ENCODE measurements around the gene DDIT4L.

Gene DDIT4L

DNA sequence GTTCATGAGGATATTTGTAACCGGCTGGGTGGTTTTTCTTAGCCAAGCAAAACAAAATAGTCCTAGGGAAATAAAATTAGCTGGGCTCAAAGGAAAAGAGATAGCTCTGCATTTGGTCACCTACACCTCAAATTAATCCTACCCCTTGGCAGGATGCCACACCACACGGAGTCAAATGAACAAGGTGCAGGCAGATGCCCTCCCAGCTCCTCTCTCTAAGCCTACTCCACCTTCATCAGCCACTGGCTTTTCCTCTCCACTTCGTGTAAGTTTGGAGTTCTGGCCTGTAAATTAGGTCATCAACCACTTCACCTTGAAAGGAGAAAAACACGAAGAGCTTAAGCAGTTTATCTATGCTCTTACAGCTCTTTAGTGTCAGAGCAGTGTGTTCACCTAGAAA is 1.4 kb downstream of the DDIT4L start:
- no peak for DNase-seq (ENCODE audit: low read depth)
- H3K4me3 ChIP-seq (ENCODE audit: low read length), result peak overlapping the region; percentile 81

DNA sequence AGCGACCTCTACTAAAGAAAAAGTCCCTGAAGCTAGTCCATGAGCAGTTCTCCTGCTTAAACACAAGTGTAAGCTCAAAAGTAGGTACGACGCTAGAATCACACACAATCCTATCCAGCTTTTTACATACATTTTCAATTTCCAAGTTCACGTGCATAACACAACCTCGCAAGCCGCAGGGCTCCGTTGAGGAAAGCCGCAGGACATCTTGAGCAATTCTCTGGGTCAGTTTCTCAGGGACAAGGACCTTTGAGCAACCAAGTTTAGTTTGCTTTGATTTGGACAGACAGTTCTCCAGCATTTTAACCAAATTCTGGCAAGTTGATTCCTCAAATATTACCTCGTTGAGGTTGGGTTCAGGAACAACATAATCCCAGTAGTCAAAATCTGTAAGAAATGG is 2.5 kb downstream of the DDIT4L start:
- no peak for DNase-seq (ENCODE audit: low read depth)
- H3K9me3 ChIP-seq (ENCODE audit: control insufficient read depth, low read length), result no peaks in the 10 kb centered on the region
- H3K4me3 ChIP-seq (ENCODE audit: low read length), result no peak overlapping the region
- H3K9ac ChIP-seq (ENCODE audit: low read length), result no peak overlapping the region
- no peaks in the 10 kb centered on the region for H3K27me3 ChIP-seq (replicated peaks; ENCODE audit: control insufficient read depth, insufficient read depth, low read length)
- H3K4me1 ChIP-seq (ENCODE audit: control insufficient read depth, insufficient read depth, low read length), result peaks cover 24% of the 10 kb centered on the region
- H3K36me3 ChIP-seq (ENCODE audit: control insufficient read depth, insufficient read depth, low read length, severe bottlenecking), result peaks cover 6% of the 10 kb centered on the region

More for the DNA sequence above, 1.4 kb downstream of the DDIT4L start:
- Histone ChIP-seq H3K27me3 (replicated peaks; ENCODE audit: control insufficient read depth, insufficient read depth, low read length) (no peaks in the 10 kb centered on the region), H3K9me3 (ENCODE audit: control insufficient read depth, low read length) (no peaks in the 10 kb centered on the region), H3K4me1 (ENCODE audit: control insufficient read depth, insufficient read depth, low read length) (peaks cover 24% of the 10 kb centered on the region), H3K36me3 (ENCODE audit: control insufficient read depth, insufficient read depth, low read length, severe bottlenecking) (peaks cover 6% of the 10 kb centered on the region), H3K9ac (ENCODE audit: low read length) (peak overlapping the region; percentile 79)

DNA sequence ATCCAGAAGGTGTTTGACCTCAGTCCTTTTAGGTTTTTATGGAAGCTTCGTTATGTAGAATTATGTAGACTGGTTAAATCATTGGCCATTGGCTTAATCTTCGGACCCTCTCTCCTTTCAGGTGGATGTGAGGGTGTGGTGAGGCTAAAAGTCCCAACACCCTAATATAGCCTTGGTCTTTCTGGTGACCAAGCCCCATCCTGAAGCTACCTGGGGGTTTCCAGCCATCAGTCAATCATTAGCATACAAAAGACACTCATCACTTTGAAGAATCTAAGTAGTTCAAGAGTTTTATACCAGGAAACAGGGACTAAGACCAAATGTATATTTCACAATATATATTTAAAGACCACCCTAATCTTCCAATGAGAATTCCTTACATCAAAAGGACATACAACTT is 5.5 kb downstream of the DDIT4L start:
- Histone ChIP-seq H3K27me3 (replicated peaks; ENCODE audit: control insufficient read depth, insufficient read depth, low read length) (no peaks in the 10 kb centered on the region), H3K4me3 (ENCODE audit: low read length) (no peak overlapping the region), H3K4me1 (ENCODE audit: control insufficient read depth, insufficient read depth, low read length) (peaks cover 14% of the 10 kb centered on the region), H3K9me3 (ENCODE audit: control insufficient read depth, low read length) (no peaks in the 10 kb centered on the region), H3K9ac (ENCODE audit: low read length) (no peak overlapping the region), H3K36me3 (ENCODE audit: control insufficient read depth, insufficient read depth, low read length, severe bottlenecking) (peaks cover 6% of the 10 kb centered on the region)
- DNase-seq (ENCODE audit: low read depth), result no peak

DNA sequence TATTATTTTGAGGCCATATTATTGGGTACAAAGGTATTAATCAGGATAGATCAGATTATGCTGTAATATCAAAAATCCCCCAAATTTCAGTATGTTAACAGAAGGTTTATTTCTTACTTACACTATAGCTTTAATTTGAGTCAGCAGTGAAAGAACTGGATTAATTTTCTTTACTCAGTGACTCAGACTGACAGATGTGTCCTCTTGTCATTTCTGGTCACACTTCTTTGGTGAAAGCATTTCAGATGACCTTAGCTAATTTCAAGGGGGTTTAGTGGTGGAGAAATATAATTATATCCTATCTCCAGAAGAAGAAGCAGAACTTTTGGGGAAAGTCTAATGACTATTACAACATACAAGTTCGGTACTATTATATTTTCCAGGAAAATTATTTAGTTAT is 12.4 kb downstream of the DDIT4L start:
- Histone ChIP-seq H3K9me3 (ENCODE audit: control insufficient read depth, low read length) (no peaks in the 10 kb centered on the region), H3K36me3 (ENCODE audit: control insufficient read depth, insufficient read depth, low read length, severe bottlenecking) (no peaks in the 10 kb centered on the region), H3K27me3 (replicated peaks; ENCODE audit: control insufficient read depth, insufficient read depth, low read length) (no peaks in the 10 kb centered on the region), H3K4me3 (ENCODE audit: low read length) (no peak overlapping the region), H3K4me1 (ENCODE audit: control insufficient read depth, insufficient read depth, low read length) (no peaks in the 10 kb centered on the region), H3K9ac (ENCODE audit: low read length) (no peak overlapping the region)
- no peak for DNase-seq (ENCODE audit: low read depth)

DNA sequence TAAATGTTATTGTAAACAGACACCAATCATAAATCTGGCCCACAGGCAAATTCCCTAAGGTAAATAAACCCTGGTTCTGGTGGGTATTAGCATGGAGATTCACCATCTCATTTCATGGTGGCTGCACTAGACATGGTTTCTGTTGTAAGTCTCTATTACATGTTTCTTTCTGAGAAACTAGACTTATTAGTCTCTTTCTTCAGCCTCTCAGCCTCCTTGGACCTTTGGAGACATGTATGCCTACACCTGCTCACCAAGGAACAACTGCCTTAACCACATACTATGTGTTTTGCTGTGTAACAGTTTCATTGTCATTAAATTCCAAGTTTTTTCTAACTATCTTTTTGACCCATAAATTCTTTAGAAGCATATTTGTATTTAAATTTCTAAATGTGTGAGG is 13.1 kb downstream of the DDIT4L start:
- Histone ChIP-seq H3K9me3 (ENCODE audit: control insufficient read depth, low read length) (no peaks in the 10 kb centered on the region), H3K27me3 (replicated peaks; ENCODE audit: control insufficient read depth, insufficient read depth, low read length) (no peaks in the 10 kb centered on the region), H3K4me3 (ENCODE audit: low read length) (no peak overlapping the region), H3K9ac (ENCODE audit: low read length) (no peak overlapping the region), H3K4me1 (ENCODE audit: control insufficient read depth, insufficient read depth, low read length) (no peaks in the 10 kb centered on the region), H3K36me3 (ENCODE audit: control insufficient read depth, insufficient read depth, low read length, severe bottlenecking) (no peaks in the 10 kb centered on the region)
- no peak for DNase-seq (ENCODE audit: low read depth)

DNA sequence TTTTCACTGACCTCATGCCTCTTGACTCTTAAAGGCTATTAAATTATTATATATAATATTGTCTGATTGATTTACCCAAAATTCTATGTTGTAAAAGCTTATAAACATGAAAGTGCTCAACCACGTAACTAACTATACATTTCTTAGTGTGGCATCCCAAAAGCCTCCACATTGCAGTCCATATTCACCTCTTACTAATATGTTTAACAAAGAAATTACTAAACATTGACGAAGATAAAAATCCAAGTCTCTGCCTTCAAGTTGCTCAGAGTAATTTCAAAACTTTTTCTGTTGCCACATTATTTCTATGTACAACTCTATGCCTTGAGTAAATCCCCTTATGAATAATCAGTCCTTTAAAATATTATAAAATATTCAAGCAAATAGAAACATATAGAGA is 14.4 kb downstream of the DDIT4L start:
- no peak for DNase-seq (ENCODE audit: low read depth)
- Histone ChIP-seq H3K27me3 (replicated peaks; ENCODE audit: control insufficient read depth, insufficient read depth, low read length) (no peaks in the 10 kb centered on the region), H3K4me1 (ENCODE audit: control insufficient read depth, insufficient read depth, low read length) (no peaks in the 10 kb centered on the region), H3K9me3 (ENCODE audit: control insufficient read depth, low read length) (no peaks in the 10 kb centered on the region), H3K4me3 (ENCODE audit: low read length) (no peak overlapping the region), H3K36me3 (ENCODE audit: control insufficient read depth, insufficient read depth, low read length, severe bottlenecking) (no peaks in the 10 kb centered on the region), H3K9ac (ENCODE audit: low read length) (no peak overlapping the region)

DNA sequence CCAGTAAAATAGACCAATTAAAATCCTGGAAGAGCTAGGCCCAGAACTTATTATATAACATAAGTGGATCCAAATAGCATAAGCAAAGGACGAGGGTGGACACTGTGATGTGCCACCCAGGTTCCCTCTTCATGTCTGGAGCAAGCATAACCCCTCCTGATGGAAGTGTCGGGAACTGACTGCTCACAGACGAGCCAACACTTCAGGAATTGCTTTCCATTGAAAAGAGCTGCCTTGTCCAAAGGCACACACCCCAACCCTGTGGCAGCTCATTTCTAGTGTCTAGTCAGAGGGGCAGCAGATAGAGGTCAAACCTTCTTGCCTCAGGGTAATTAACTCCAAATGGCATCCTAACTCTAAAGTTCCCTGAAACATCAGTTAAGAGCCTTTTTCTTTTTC is 15.3 kb downstream of the DDIT4L start:
- no peak overlapping the region for H3K9ac ChIP-seq (ENCODE audit: low read length)
- no peak for DNase-seq (ENCODE audit: low read depth)
- H3K4me1 ChIP-seq (ENCODE audit: control insufficient read depth, insufficient read depth, low read length), result peaks cover 6% of the 10 kb centered on the region
- H3K27me3 ChIP-seq (replicated peaks; ENCODE audit: control insufficient read depth, insufficient read depth, low read length), result no peaks in the 10 kb centered on the region
- H3K36me3 ChIP-seq (ENCODE audit: control insufficient read depth, insufficient read depth, low read length, severe bottlenecking), result no peaks in the 10 kb centered on the region
- H3K4me3 ChIP-seq (ENCODE audit: low read length), result no peak overlapping the region
- no peaks in the 10 kb centered on the region for H3K9me3 ChIP-seq (ENCODE audit: control insufficient read depth, low read length)

DNA sequence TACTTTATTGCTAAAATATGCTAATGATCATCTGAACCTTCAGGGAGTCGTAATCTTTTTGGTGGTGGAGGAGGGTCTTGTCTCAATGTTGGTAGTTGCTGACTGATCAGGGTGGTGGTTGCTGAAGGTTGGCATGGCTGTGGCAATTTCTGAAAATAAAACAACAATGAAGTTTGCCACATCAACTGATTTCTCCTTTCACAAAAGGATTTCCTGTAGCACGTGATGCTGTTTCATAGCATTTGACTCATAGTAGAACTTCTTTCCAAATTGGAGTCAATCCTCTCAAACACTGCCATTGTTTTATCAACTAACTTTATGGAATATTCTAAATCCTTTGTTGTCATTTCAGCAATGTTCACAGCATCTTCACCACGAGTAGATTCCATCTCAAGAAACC is 19.3 kb downstream of the DDIT4L start:
- H3K9me3 ChIP-seq (ENCODE audit: control insufficient read depth, low read length), result no peaks in the 10 kb centered on the region
- H3K9ac ChIP-seq (ENCODE audit: low read length), result no peak overlapping the region
- no peak overlapping the region for H3K4me3 ChIP-seq (ENCODE audit: low read length)
- no peaks in the 10 kb centered on the region for H3K27me3 ChIP-seq (replicated peaks; ENCODE audit: control insufficient read depth, insufficient read depth, low read length)
- no peaks in the 10 kb centered on the region for H3K36me3 ChIP-seq (ENCODE audit: control insufficient read depth, insufficient read depth, low read length, severe bottlenecking)
- DNase-seq (ENCODE audit: low read depth), result no peak
- H3K4me1 ChIP-seq (ENCODE audit: control insufficient read depth, insufficient read depth, low read length), result peaks cover 28% of the 10 kb centered on the region

DNA sequence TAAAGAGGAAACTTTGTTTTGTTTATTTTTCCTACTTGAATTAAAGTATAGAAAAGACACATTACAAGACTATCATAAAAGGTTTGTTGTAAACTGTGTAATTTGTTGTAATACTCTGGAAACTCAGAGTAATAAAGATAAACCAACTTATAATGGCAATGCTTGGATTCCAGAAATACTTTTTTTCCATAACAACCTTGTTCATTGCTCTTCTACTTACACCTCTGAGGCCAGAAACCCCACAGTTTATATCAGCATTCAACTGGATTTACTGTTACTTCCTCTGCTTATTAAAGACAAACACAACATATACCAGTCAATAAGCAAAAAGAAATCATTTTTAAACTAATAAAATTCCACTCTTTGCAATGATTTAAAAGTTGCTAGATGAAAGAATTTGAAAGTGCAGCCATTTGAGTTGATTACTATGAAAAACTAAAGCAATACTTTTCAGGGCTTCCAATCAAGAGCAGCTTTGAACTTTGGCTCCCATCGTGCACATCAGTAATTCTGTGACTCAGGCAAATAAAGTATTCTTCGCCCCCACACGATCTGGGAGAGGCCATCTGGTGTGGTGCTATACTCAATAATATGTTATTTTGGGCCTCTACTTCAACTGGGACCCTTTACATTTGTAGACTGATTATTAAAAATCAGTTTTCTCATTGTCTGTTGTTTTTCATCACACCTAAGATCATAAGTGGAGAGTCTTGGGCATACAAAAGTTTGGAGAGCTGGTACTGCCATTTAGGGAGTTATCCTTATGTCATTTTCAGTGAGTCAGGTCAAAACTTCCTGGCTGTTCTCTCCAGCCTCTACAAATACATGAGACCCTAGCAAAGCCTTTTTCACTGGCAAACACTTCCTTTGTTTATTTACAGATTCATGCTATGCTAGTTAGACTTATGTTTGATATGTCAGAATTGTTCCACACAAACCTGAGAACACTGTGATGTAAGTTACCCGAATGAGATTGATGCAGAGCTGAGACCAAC is 20.5 kb downstream of the DDIT4L start:
- Histone ChIP-seq H3K9ac (ENCODE audit: low read length) (no peak overlapping the region), H3K36me3 (ENCODE audit: control insufficient read depth, insufficient read depth, low read length, severe bottlenecking) (no peaks in the 10 kb centered on the region), H3K27me3 (replicated peaks; ENCODE audit: control insufficient read depth, insufficient read depth, low read length) (no peaks in the 10 kb centered on the region), H3K4me3 (ENCODE audit: low read length) (no peak overlapping the region), H3K4me1 (ENCODE audit: control insufficient read depth, insufficient read depth, low read length) (peaks cover 36% of the 10 kb centered on the region), H3K9me3 (ENCODE audit: control insufficient read depth, low read length) (no peaks in the 10 kb centered on the region)
- peak; percentile 22 for DNase-seq (ENCODE audit: low read depth)

DNA sequence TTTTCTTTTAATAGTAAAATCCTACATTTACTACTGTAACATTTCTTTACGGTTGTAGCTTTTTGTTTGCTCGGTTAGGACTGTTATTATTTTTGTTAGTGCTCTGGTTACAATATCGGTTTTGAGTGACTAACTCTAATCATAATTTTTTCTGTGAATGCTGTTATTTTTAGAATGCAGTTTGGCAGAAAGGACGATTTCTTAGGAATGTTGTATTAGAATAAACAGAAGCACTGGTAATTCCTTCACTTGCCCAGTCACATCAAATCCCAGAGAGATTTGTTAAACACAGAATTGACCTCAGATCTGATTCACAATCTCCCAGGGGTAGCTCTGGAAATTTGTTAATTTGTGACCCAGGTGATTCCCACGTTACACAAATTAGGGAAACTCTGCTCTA is 21.7 kb downstream of the DDIT4L start:
- Histone ChIP-seq H3K36me3 (ENCODE audit: control insufficient read depth, insufficient read depth, low read length, severe bottlenecking) (no peaks in the 10 kb centered on the region), H3K4me1 (ENCODE audit: control insufficient read depth, insufficient read depth, low read length) (peaks cover 36% of the 10 kb centered on the region), H3K27me3 (replicated peaks; ENCODE audit: control insufficient read depth, insufficient read depth, low read length) (no peaks in the 10 kb centered on the region), H3K9ac (ENCODE audit: low read length) (no peak overlapping the region), H3K9me3 (ENCODE audit: control insufficient read depth, low read length) (no peaks in the 10 kb centered on the region), H3K4me3 (ENCODE audit: low read length) (peak overlapping the region; percentile 42)
- peak; percentile 68 for DNase-seq (ENCODE audit: low read depth)

DNA sequence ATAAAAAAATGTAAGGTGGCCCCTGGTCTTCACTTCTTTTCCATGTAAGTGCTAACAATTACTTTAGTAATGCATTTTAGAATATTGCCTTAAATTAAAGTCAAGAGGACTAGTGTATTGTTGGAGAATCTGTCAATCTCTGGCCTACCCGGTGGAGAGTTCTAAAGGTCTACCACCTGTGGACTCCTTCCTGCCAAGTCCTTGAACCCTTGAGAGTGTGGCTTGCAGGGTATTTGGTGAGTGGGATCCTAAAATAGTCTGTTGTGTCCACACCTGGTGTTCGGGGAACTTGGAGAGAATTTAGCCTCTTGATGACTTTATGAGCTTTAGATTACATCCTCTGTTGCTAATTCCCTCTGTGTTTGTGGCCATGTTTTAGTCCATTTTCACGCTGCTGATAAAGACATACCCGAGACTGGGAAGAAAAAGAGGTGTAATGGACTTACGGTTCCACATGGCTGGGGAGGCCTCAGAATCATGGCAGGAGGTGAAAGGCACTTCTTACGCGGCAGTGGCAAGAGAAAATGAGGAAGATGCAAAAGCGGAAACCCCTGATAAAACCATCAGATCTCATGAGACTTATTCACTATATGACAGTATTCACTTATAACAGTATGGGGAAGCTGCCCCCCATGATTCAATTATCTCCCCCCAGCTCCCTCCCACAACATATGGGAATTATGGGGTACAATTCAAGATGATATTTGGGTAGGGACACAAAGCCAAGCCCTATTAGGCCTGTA is 23.8 kb downstream of the DDIT4L start:
- peaks cover 11% of the 10 kb centered on the region for H3K9me3 ChIP-seq (ENCODE audit: control insufficient read depth, low read length)
- H3K4me3 ChIP-seq (ENCODE audit: low read length), result no peak overlapping the region
- H3K9ac ChIP-seq (ENCODE audit: low read length), result no peak overlapping the region
- peaks cover 36% of the 10 kb centered on the region for H3K4me1 ChIP-seq (ENCODE audit: control insufficient read depth, insufficient read depth, low read length)
- no peaks in the 10 kb centered on the region for H3K36me3 ChIP-seq (ENCODE audit: control insufficient read depth, insufficient read depth, low read length, severe bottlenecking)
- no peak for DNase-seq (ENCODE audit: low read depth)
- H3K27me3 ChIP-seq (replicated peaks; ENCODE audit: control insufficient read depth, insufficient read depth, low read length), result no peaks in the 10 kb centered on the region

Measured in adipocyte (in vitro differentiated cells).